Stimulated activated CD8-positive, alpha-beta memory T cell treated with anti-CD3 and anti-CD28 coated beads, Interleukin-15, amount 100 ng/mL, for 4 hours (primary cell): ENCODE data around the gene MAST2.

Experiments
- DNase-seq, 2 donors: peaks; one replicate each; pipeline ENCODE4 v3.0.0-alpha.2; 2020; ENCODE audit warnings: low read depth in 2 of 2

Gene MAST2

GRCh38 chr1:45982359-45982758 lies 178.9 kb downstream of the MAST2 start:
- no peak for DNase-seq

- no peak for DNase-seq
Measured at GRCh38 chr1:45983967-45984366, 180.6 kb downstream of the MAST2 start.

- no peak for DNase-seq
Measured at GRCh38 chr1:45987204-45987603, 183.8 kb downstream of the MAST2 start.

- no peak for DNase-seq
Measured at GRCh38 chr1:45989249-45989648, 185.8 kb downstream of the MAST2 start.

- DNase-seq: no peak
Measured at GRCh38 chr1:45994423-45994822, 191.0 kb downstream of the MAST2 start.

GRCh38 chr1:45995298-45995697 lies 191.9 kb downstream of the MAST2 start:
- DNase-seq: no peak

- no peak for DNase-seq
Measured at GRCh38 chr1:45998020-45998617, 194.7 kb downstream of the MAST2 start.

GRCh38 chr1:45999507-45999906 lies 196.1 kb downstream of the MAST2 start:
- DNase-seq: no peak

GRCh38 chr1:46001081-46001785 lies 197.8 kb downstream of the MAST2 start:
- DNase-seq: no peak

- DNase-seq: no peak
Measured at GRCh38 chr1:46002551-46003150, 199.2 kb downstream of the MAST2 start.

GRCh38 chr1:46003315-46003714 lies 199.9 kb downstream of the MAST2 start:
- DNase-seq: no peak

GRCh38 chr1:46004492-46004891 lies 201.1 kb downstream of the MAST2 start:
- no peak for DNase-seq

GRCh38 chr1:46005594-46005993 lies 202.2 kb downstream of the MAST2 start:
- no peak for DNase-seq

GRCh38 chr1:46008585-46008984 lies 205.2 kb downstream of the MAST2 start:
- no peak for DNase-seq

GRCh38 chr1:46010611-46011010 lies 207.2 kb downstream of the MAST2 start:
- DNase-seq: no peak

GRCh38 chr1:46011121-46011695 lies 207.8 kb downstream of the MAST2 start:
- DNase-seq: no peak

- DNase-seq: no peak
Measured at GRCh38 chr1:46012236-46012635, 208.8 kb downstream of the MAST2 start.

GRCh38 chr1:46013581-46013980 lies 210.2 kb downstream of the MAST2 start:
- DNase-seq: no peak

GRCh38 chr1:46017876-46018503 lies 214.6 kb downstream of the MAST2 start:
- DNase-seq: no peak

- DNase-seq: no peak
Measured at GRCh38 chr1:46019348-46019747, 215.9 kb downstream of the MAST2 start.

GRCh38 chr1:46020010-46020409 lies 216.6 kb downstream of the MAST2 start:
- no peak for DNase-seq
